Loucy (cell line): ENCODE data around the gene MRPS23.

Source experiments
- H2AFZ ChIP-seq: fragments of 200-600 bp; sonication (generic); 2 replicates; pipeline ENCODE4 v1.6.0; 2016; ENCODE audit warnings: antibody characterized with exemption, mild to moderate bottlenecking, low read length, moderate library complexity
- H3F3A ChIP-seq: fragments of 200-600 bp; 2 replicates; pipeline ENCODE4 v1.6.0; 2016; ENCODE audit warnings: antibody characterized with exemption, low read depth, mild to moderate bottlenecking
- H3K27me3 ChIP-seq: fragments of 200-600 bp; sonication (generic); 2 replicates; pipeline ENCODE4 v1.6.1; 2014; ENCODE audit warnings: low read length, mild to moderate bottlenecking; ENCODE audit not compliant: insufficient read depth, poor library complexity, severe bottlenecking
- H3K36me3 ChIP-seq: fragments of 200-600 bp; sonication (generic); 2 replicates; pipeline ENCODE4 v1.6.1; 2016; ENCODE audit warnings: low read length; ENCODE audit not compliant: insufficient read depth
- H3K4me1 ChIP-seq: fragments of 200-600 bp; sonication (generic); 2 replicates; pipeline ENCODE4 v1.5.1; 2014; ENCODE audit warnings: low read length, mild to moderate bottlenecking; ENCODE audit not compliant: insufficient read depth, poor library complexity, severe bottlenecking
- H3K4me2 ChIP-seq: fragments of 200-600 bp; sonication (generic); 2 replicates; pipeline ENCODE4 v1.6.0; 2014; ENCODE audit warnings: antibody characterized with exemption, low read length, low read depth, mild to moderate bottlenecking; ENCODE audit not compliant: poor library complexity, severe bottlenecking
- H3K4me3 ChIP-seq: fragments of 200-600 bp; sonication (generic); 2 replicates; pipeline ENCODE4 v1.5.1; 2014; ENCODE audit warnings: low read length, mild to moderate bottlenecking, mixed read lengths; ENCODE audit not compliant: poor library complexity, severe bottlenecking
- H3K79me2 ChIP-seq: fragments of 200-600 bp; sonication (generic); 2 replicates; pipeline ENCODE4 v1.6.1; 2014; ENCODE audit warnings: low read length; ENCODE audit not compliant: insufficient read depth
- H3K9ac ChIP-seq: fragments of 200-600 bp; sonication (generic); 2 replicates; pipeline ENCODE4 v1.6.0; 2014; ENCODE audit warnings: mild to moderate bottlenecking, low read depth, low read length, moderate library complexity; ENCODE audit not compliant: poor library complexity, severe bottlenecking
- H3K9me2 ChIP-seq: fragments of 200-600 bp; sonication (generic); replicated peaks from 2 replicates; pipeline ENCODE4 v1.6.1; 2016; ENCODE audit warnings: low read depth, low read length, mixed read lengths
- H3K9me3 ChIP-seq: fragments of 200-600 bp; sonication (generic); 2 replicates; pipeline ENCODE4 v1.6.1; 2014; ENCODE audit warnings: mild to moderate bottlenecking, antibody characterized with exemption, low read length, low read depth; ENCODE audit not compliant: insufficient read depth
- H4K20me1 ChIP-seq: fragments of 200-600 bp; sonication (generic); 2 replicates; pipeline ENCODE4 v1.6.0; 2014; ENCODE audit warnings: antibody characterized with exemption, low read length, mild to moderate bottlenecking; ENCODE audit not compliant: insufficient read depth, poor library complexity, severe bottlenecking
- EZH2phosphoT487 ChIP-seq: fragments of 200-600 bp; IDR thresholded peaks from 2 replicates; pipeline ENCODE4 v1.6.1; 2018; ENCODE audit warnings: antibody characterized with exemption, mild to moderate bottlenecking, moderate library complexity, borderline replicate concordance
- TF ChIP-seq, protein P1 (sequence below): fragments of 200-600 bp; sonication (generic); conservative IDR thresholded peaks from 2 replicates; pipeline ENCODE4 v1.5.1; 2014; ENCODE audit warnings: mild to moderate bottlenecking, antibody characterized with exemption, low read length

MRPS23 gene

DNA sequence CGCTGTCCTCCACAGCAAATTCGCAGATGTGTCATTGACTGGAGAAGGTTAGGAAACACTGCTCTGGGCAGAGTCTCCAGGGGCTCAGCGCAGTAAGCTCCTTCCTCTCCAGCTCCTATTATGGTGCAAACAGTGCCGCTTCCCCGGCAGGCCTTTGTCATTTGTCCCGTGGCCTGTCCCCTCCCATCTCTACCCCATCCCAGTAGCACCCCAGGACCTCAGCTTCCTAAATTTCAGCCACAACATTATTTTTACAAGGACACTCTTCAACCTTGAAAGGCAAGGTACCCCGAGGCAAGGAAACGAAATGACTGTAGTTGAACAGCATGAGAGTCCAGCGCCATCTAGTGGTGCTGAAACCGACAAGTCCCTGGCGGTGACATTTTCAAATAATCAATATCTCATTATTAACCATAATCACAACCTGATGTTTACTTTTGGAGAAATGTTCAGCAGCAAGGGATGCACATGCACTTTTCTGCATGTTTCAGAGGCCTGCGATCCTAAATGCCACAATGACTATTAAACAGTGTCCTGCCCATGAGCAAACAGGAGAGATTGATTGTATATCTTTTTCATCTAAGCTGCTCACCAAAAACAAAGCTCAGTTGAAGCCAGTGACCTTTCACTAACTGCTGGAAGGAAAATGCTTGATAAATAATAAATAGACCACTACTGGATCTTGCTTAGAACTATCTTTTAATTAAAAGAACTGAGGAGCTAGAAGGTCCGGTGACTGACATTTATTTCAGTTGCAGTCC, 16.5 kb downstream of the MRPS23 start:
- no peak overlapping the region for H3K4me3 ChIP-seq
- TF ChIP-seq EZH2phosphoT487, result no peak
- TF ChIP-seq, protein P1, sequence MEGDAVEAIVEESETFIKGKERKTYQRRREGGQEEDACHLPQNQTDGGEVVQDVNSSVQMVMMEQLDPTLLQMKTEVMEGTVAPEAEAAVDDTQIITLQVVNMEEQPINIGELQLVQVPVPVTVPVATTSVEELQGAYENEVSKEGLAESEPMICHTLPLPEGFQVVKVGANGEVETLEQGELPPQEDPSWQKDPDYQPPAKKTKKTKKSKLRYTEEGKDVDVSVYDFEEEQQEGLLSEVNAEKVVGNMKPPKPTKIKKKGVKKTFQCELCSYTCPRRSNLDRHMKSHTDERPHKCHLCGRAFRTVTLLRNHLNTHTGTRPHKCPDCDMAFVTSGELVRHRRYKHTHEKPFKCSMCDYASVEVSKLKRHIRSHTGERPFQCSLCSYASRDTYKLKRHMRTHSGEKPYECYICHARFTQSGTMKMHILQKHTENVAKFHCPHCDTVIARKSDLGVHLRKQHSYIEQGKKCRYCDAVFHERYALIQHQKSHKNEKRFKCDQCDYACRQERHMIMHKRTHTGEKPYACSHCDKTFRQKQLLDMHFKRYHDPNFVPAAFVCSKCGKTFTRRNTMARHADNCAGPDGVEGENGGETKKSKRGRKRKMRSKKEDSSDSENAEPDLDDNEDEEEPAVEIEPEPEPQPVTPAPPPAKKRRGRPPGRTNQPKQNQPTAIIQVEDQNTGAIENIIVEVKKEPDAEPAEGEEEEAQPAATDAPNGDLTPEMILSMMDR, result peak; percentile 100

DNA sequence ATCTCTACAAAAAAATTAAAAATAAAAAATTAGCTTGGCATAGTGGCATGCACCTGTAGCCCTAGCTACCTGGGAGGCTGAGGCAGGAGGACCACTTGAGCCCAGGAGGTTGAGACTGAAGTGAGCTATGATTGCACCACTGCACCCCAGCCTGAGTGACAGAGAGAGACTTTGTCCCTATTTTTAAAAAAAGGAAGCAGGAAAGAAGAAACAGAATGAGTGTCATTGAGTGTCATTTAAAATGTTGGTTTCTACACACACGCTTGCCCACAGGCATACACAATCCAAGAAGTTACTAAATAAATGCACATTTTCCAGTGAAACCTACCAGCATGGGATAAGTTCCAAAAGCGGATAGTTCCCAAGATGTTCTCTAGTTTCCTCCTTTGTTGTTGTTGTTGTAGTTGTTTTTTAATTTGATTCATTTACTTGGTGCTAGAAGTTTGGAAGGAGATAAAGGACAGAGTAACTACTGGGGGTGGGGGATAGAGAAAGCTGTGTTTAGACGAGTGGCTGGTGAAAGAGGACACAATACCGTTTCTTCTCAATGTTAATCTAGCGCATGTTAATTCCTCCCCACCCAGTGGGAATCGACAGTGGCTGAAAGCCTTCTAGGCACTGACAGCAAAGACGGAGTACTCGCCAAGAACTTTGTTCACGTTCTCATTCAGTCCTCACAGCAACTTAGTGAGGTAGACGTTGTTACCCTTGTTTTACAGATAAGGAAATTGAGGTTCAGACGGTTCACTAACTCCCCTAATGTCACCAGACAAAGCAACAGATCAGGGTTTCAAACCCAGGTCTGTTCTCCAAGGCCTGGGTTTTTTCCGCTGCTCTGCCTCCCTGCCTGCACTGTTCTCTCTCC, 17.3 kb downstream of the MRPS23 start:
- Histone ChIP-seq H3K79me2 (no peaks in the 10 kb centered on the region), H3K9ac (peak overlapping the region; percentile 4), H3K4me2 (peak overlapping the region; percentile 45), H3K27me3 (no peaks in the 10 kb centered on the region), H3F3A (no peaks in the 10 kb centered on the region), H3K4me1 (no peaks in the 10 kb centered on the region), H4K20me1 (no peaks in the 10 kb centered on the region), H2AFZ (0 out of 2 replicates have a peak overlapping the region, but pooled peaks have one; percentile 24), H3K4me3 (no peak overlapping the region), H3K36me3 (no peaks in the 10 kb centered on the region), H3K9me3 (no peaks in the 10 kb centered on the region), H3K9me2 (no peaks in the 10 kb centered on the region)
- no peak for TF ChIP-seq EZH2phosphoT487
- TF ChIP-seq, protein P1, result no peak

More for the DNA sequence above, 16.5 kb downstream of the MRPS23 start:
- Histone ChIP-seq H3K9me3 (no peaks in the 10 kb centered on the region), H3F3A (no peaks in the 10 kb centered on the region), H3K9ac (peak overlapping the region; percentile 4), H3K27me3 (no peaks in the 10 kb centered on the region), H4K20me1 (no peaks in the 10 kb centered on the region), H3K4me1 (no peaks in the 10 kb centered on the region), H3K4me2 (peak overlapping the region; percentile 45), H3K9me2 (no peaks in the 10 kb centered on the region), H3K36me3 (peaks cover 2% of the 10 kb centered on the region; the same call in 1 of the 2 replicates), H2AFZ (0 out of 2 replicates have a peak overlapping the region, but pooled peaks have one; percentile 24), H3K79me2 (no peaks in the 10 kb centered on the region)

DNA sequence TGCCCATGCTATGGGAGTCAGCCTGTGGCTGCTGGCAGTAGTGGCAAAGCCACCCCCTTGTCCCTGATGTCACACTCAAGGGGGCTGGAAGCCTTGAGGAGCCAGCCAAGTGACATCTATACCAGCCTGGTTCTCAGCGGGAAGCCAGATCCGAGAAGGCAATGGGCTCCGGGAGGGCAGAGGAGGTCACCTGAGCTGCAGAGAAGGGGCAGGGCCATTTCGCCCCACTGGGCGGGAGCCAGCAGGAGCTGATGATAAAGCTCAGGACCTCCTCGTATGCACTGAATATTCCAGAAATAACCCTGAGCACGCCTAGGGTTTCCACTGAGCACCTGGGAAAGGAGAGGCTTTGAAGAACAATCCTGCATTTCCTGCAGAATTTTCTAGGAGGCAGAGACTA, 19.0 kb downstream of the MRPS23 start:
- Histone ChIP-seq H3K4me2 (no peak overlapping the region), H4K20me1 (no peaks in the 10 kb centered on the region), H2AFZ (no peak overlapping the region), H3F3A (no peaks in the 10 kb centered on the region), H3K9me3 (no peaks in the 10 kb centered on the region), H3K79me2 (no peaks in the 10 kb centered on the region), H3K36me3 (no peaks in the 10 kb centered on the region), H3K9me2 (no peaks in the 10 kb centered on the region), H3K4me3 (no peak overlapping the region), H3K4me1 (no peaks in the 10 kb centered on the region), H3K27me3 (no peaks in the 10 kb centered on the region), H3K9ac (no peak overlapping the region)
- TF ChIP-seq, protein P1, result no peak
- TF ChIP-seq EZH2phosphoT487, result no peak
